Mammary epithelial cell (primary cell): Measurements from ENCODE around the gene MOSMO.

ENCODE experiments used
- CTCF ChIP-seq, 2 donors: IDR thresholded peaks in 1 of 2; conservative IDR thresholded peaks in 1 of 2; 2 replicates each; pipeline ENCODE4 v1.5.1; 2011 to 2012; ENCODE audit warnings: inconsistent platforms in 2 of 2, low read length in 2 of 2, mild to moderate bottlenecking in 2 of 2, control low read depth in 1 of 2, low read depth in 1 of 2; ENCODE audit not compliant: insufficient read depth in 1 of 2; ENCODE audit errors: extremely low read depth in 1 of 2
- EZH2 ChIP-seq: IDR thresholded peaks from 2 replicates; pipeline ENCODE4 v1.6.1; 2012; ENCODE audit warnings: low read length, inconsistent platforms, borderline replicate concordance

GRCh38 chr16:21962475-21962874 lies 45.4 kb upstream of the MOSMO start:
- TF ChIP-seq CTCF (conservative IDR thresholded peaks at IDR 0.05 in 1 of 2, IDR thresholded peaks at IDR 0.05 in 1 of 2; ENCODE audit: extremely low read depth in 1 of 2, insufficient read depth in 1 of 2, low read depth in 1 of 2, low read length in 2 of 2) (no peak), EZH2 (no peak)
